H1 (cell line): ENCODE results near the gene GNG14. TPM values are rescaled to one million over a fixed set of nuclear protein-coding genes. Genes with fewer than 3 reads are reported as not detected.

Source experiments
- CTCF ChIA-PET: fragments of 300-600 bp; sonication (Branson Sonifier 250); formaldehyde crosslinking; loops from one replicate; lab custom pipeline; 2021; ENCODE audit not compliant: partially characterized antibody; lab: Charles Lee
- POLR2A ChIA-PET: fragments of 300-600 bp; sonication (Branson Sonifier 250); formaldehyde crosslinking; loops from one replicate; lab custom pipeline; 2021; ENCODE audit warnings: inconsistent platforms; ENCODE audit not compliant: partially characterized antibody; lab: Charles Lee
- DNase-seq, 2 experiments: peaks; one replicate each; pipeline versions ENCODE4 v3.0.0 to v3.0.0-alpha.2; 2010 to 2022; ENCODE audit warnings: low spot score in 2 of 2, low read depth in 1 of 2, mixed read lengths in 1 of 2
- FAIRE-seq: peaks from 2 replicates; lab custom pipeline; 2011; peaks lifted over from hg19 to GRCh38; lab: Jason Lieb, UNC
- H2AFZ ChIP-seq: 2 replicates; pipeline ENCODE4 v1.8.1; 2012; ENCODE audit warnings: low read length, inconsistent platforms
- H2AK5ac ChIP-seq: 2 replicates; pipeline ENCODE4 v1.6.1; 2013; ENCODE audit warnings: low read depth, low read length
- H2BK120ac ChIP-seq: replicated peaks from 2 replicates; pipeline ENCODE3; 2013; ENCODE audit warnings: low read depth, low read length, inconsistent platforms
- H2BK12ac ChIP-seq: 2 replicates; pipeline ENCODE4 v1.6.1; 2013; ENCODE audit warnings: low read depth, low read length
- H2BK15ac ChIP-seq: 2 replicates; pipeline ENCODE4 v1.6.1; 2013; ENCODE audit warnings: low read length
- H2BK20ac ChIP-seq: 2 replicates; pipeline ENCODE4 v1.6.1; 2013; ENCODE audit warnings: low read length
- H2BK5ac ChIP-seq: 2 replicates; pipeline ENCODE4 v1.6.1; 2013; ENCODE audit warnings: low read depth, low read length
- H3K14ac ChIP-seq: 2 replicates; pipeline ENCODE4 v1.6.1; 2013; ENCODE audit warnings: inconsistent platforms; ENCODE audit not compliant: insufficient read length
- H3K18ac ChIP-seq: 2 replicates; pipeline ENCODE4 v1.6.1; 2013; ENCODE audit warnings: low read length; ENCODE audit errors: extremely low read depth
- H3K23ac ChIP-seq: 2 replicates; pipeline ENCODE4 v1.6.1; 2013; ENCODE audit warnings: inconsistent platforms; ENCODE audit not compliant: insufficient read length
- H3K23me2 ChIP-seq: 2 replicates; pipeline ENCODE4 v1.6.1; 2013; ENCODE audit warnings: low read depth, low read length
- H3K27ac ChIP-seq: 2 replicates; pipeline ENCODE4 v1.6.1; 2011; ENCODE audit warnings: low read depth, low read length, inconsistent platforms
- H3K27me3 ChIP-seq, 4 experiments: replicated peaks in 1 of 4; 1 replicate in 1 of 4; 2 replicates in 3 of 4; pipeline versions ENCODE4 v1.6.1 to v1.8.1; 2011 to 2013; ENCODE audit warnings: low read length in 3 of 4, mild to moderate bottlenecking in 3 of 4, inconsistent platforms in 2 of 4, mixed read lengths in 2 of 4, moderate library complexity in 1 of 4; ENCODE audit not compliant: control insufficient read depth in 3 of 4, insufficient read depth in 3 of 4; ENCODE audit errors: extremely low read depth in 1 of 4
- H3K36me3 ChIP-seq, 4 experiments: 2 replicates each; pipeline versions ENCODE4 v1.6.1 to v1.8.1; 2011 to 2013; ENCODE audit warnings: mild to moderate bottlenecking in 4 of 4, low read length in 3 of 4, moderate library complexity in 2 of 4, control low read depth in 1 of 4, inconsistent platforms in 1 of 4; ENCODE audit not compliant: insufficient read depth in 4 of 4, control insufficient read depth in 2 of 4
- H3K4ac ChIP-seq: replicated peaks from 2 replicates; pipeline ENCODE3; 2013; ENCODE audit warnings: low read length, low read depth, mixed read lengths, inconsistent platforms; ENCODE audit not compliant: insufficient read length
- H3K4me1 ChIP-seq, 4 experiments: replicated peaks in 1 of 4; 1 replicate in 1 of 4; 2 replicates in 3 of 4; pipeline versions ENCODE4 v1.6.1 to v1.8.1; 2011 to 2013; ENCODE audit warnings: low read length in 3 of 4, inconsistent platforms in 2 of 4, mixed read lengths in 1 of 4; ENCODE audit not compliant: insufficient read depth in 4 of 4, control insufficient read depth in 3 of 4
- H3K4me2 ChIP-seq, 2 experiments: 2 replicates each; pipeline versions ENCODE4 v1.6.1 to v1.8.1; 2011 to 2013; ENCODE audit warnings: low read depth in 2 of 2, low read length in 2 of 2, control low read depth in 1 of 2, inconsistent platforms in 1 of 2, mild to moderate bottlenecking in 1 of 2; ENCODE audit not compliant: insufficient read depth in 1 of 2
- H3K4me3 ChIP-seq, 4 experiments: fragments of 200-600, 300-600 bp in 1 of 4; sonication (generic), shearing (Covaris generic), sonication (Bioruptor Twin) in 1 of 4; 2 replicates each; pipeline versions ENCODE4 v1.5.1 to v1.8.1; 2011 to 2016; ENCODE audit warnings: low read length in 4 of 4, low read depth in 3 of 4, control low read depth in 2 of 4, inconsistent platforms in 2 of 4, mild to moderate bottlenecking in 2 of 4, mixed read lengths in 1 of 4, moderate library complexity in 1 of 4; ENCODE audit not compliant: insufficient read depth in 2 of 4; ENCODE audit errors: extremely low read depth in 1 of 4
- H3K56ac ChIP-seq: replicated peaks from 2 replicates; pipeline ENCODE3; 2013; ENCODE audit warnings: low read depth, mild to moderate bottlenecking, mixed read lengths, low read length, inconsistent platforms; ENCODE audit not compliant: insufficient read length
- H3K79me1 ChIP-seq: 2 replicates; pipeline ENCODE4 v1.6.1; 2013; ENCODE audit warnings: low read depth, low read length, control low read depth
- H3K79me2 ChIP-seq, 2 experiments: 2 replicates each; pipeline versions ENCODE4 v1.6.1 to v1.8.1; 2012 to 2013; ENCODE audit warnings: low read length in 2 of 2, mild to moderate bottlenecking in 2 of 2, inconsistent platforms in 1 of 2; ENCODE audit not compliant: insufficient read depth in 2 of 2, control insufficient read depth in 1 of 2
- H3K9ac ChIP-seq, 4 experiments: replicated peaks in 1 of 4; 1 replicate in 1 of 4; 2 replicates in 3 of 4; pipeline versions ENCODE4 v1.6.1 to v1.8.1; 2011 to 2013; ENCODE audit warnings: low read depth in 3 of 4, low read length in 3 of 4, control low read depth in 2 of 4, mild to moderate bottlenecking in 2 of 4, moderate library complexity in 2 of 4, inconsistent platforms in 1 of 4; ENCODE audit errors: extremely low read depth in 1 of 4
- H3K9me3 ChIP-seq, 2 experiments: 2 replicates each; pipeline versions ENCODE4 v1.6.1 to v1.8.1; 2012 to 2013; ENCODE audit warnings: mild to moderate bottlenecking in 2 of 2, moderate library complexity in 2 of 2, control low read depth in 1 of 2, inconsistent platforms in 1 of 2, low read depth in 1 of 2, low read length in 1 of 2, mixed read lengths in 1 of 2; ENCODE audit not compliant: insufficient read depth in 2 of 2
- H4K20me1 ChIP-seq, 2 experiments: replicated peaks in 1 of 2; 2 replicates each; pipeline versions ENCODE3 to v1.8.1; 2011 to 2013; ENCODE audit warnings: inconsistent platforms in 2 of 2, low read length in 2 of 2, mild to moderate bottlenecking in 1 of 2; ENCODE audit not compliant: insufficient read depth in 2 of 2, control insufficient read depth in 1 of 2
- H4K5ac ChIP-seq: 2 replicates; pipeline ENCODE4 v1.6.1; 2013; ENCODE audit warnings: low read length, low read depth, mixed read lengths, inconsistent platforms; ENCODE audit not compliant: insufficient read length
- H4K8ac ChIP-seq: 2 replicates; pipeline ENCODE4 v1.8.0; 2013; ENCODE audit warnings: mild to moderate bottlenecking, moderate library complexity, low read length, inconsistent platforms; ENCODE audit not compliant: insufficient read depth; ENCODE audit errors: extremely low read depth
- H4K91ac ChIP-seq: replicated peaks from 2 replicates; pipeline ENCODE3; 2013; ENCODE audit warnings: low read length, mixed read lengths, inconsistent platforms; ENCODE audit not compliant: insufficient read length
- GABPA ChIP-seq: IDR thresholded peaks from 2 replicates; pipeline ENCODE4 v1.6.1; 2011; ENCODE audit warnings: mild to moderate bottlenecking, low read length, moderate library complexity, borderline replicate concordance; ENCODE audit not compliant: insufficient read depth
- HDAC6 ChIP-seq: IDR thresholded peaks from one replicate; pipeline ENCODE4 v1.7.1; 2012; ENCODE audit warnings: low read depth, mild to moderate bottlenecking, inconsistent platforms, low read length, moderate library complexity
- JUND ChIP-seq: IDR thresholded peaks from 2 replicates; pipeline ENCODE4 v1.6.1; 2011; ENCODE audit warnings: mild to moderate bottlenecking, improper control_type of control experiment, low read length
- WGBS, 2 experiments: shearing (Covaris generic) in 1 of 2; methylation state at CpG; one replicate each; pipeline versions ENCODE4 v1.1.6 to v1.1.7; 2013 to 2015; ENCODE audit warnings: low lambda C conversion rate in 2 of 2, mixed read lengths in 2 of 2, inconsistent platforms in 1 of 2, low coverage in 1 of 2, missing lambda C conversion rate in 1 of 2; ENCODE audit not compliant: insufficient replicate concordance in 2 of 2, insufficient coverage in 1 of 2, insufficient read length in 1 of 2; ENCODE audit errors: extremely low coverage in 1 of 2, missing lambda C conversion rate in 1 of 2; 5-methylcytosine and 5-hydroxymethylcytosine counted together
- polyA plus RNA-seq, 7 experiments: library from polyadenylated mRNA; depleted of rRNA in 3 of 7; stranded (reverse) in 5 of 7; unstranded in 2 of 7; fragments of >200 nt in 5 of 7; fragments of 200-250 nt in 2 of 7; gene quantifications; 1 replicate in 5 of 7; 2 replicates in 1 of 7; 4 replicates in 1 of 7; pipeline versions ENCODE4 v1.2.1 to v1.2.3, GENCODE V29; 2011 to 2013; ENCODE audit warnings: missing spikeins in 2 of 7, mixed read lengths in 2 of 7
- total RNA-seq: library from RNA; stranded (reverse); fragmentation: NEBNext Ultra II Directional; extraction: Animal tissue kit (Norgen Biotek cat#: 25700); gene quantifications from 2 replicates; pipeline ENCODE4 v1.2.1, GENCODE V29; 2021
- TF ChIP-seq, protein P1 (sequence below), 3 experiments: IDR thresholded peaks; 1 replicate in 2 of 3; 2 replicates in 1 of 3; pipeline versions ENCODE4 v1.5.1 to v1.6.1; 2011; ENCODE audit warnings: low read length in 3 of 3, mild to moderate bottlenecking in 3 of 3, inconsistent platforms in 2 of 3, low read depth in 1 of 3, moderate library complexity in 1 of 3; ENCODE audit not compliant: insufficient read depth in 1 of 3; ENCODE audit errors: control extremely low read depth in 1 of 3

GNG14 gene
- total and polyA plus RNA-seq, 2 of the 8 experiments (the other 6 are each of a cell fraction or from before 2014, with no cell fraction given) = not detected

DNA sequence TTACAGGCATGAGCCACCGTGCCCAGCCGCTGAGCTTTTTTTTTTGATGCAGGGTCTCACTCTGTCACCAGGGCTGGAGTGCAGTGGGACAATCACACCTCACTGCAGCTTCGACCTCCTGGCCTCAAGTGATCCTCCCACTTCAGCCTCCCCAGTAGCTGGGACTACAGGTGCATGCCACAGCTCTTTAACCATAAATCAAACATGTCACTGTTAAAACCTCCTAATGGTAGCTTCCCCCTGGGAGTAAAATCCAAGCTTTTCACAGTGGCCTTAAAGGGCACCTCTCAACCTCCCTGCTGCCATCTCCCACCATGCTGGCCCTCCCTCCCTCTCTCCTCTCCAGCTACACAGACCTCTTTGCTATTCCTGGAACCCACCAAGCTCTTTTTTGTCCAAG, 2.0 kb upstream of the GNG14 start:
- Histone ChIP-seq H3K23me2 (no peaks in the 10 kb centered on the region), H3K79me2 (no peaks in the 10 kb centered on the region), H3K79me1 (no peaks in the 10 kb centered on the region), H3K4me1 (peaks cover 0 to 3% (median 0%) of the 10 kb centered on the region in 4 experiments; a peak in 1 of 7 replicates), H3K27ac (no peak overlapping the region), H2AK5ac (no peak overlapping the region), H3K14ac (no peak overlapping the region), H3K36me3 (no peaks in the 10 kb centered on the region), H4K20me1 (peaks cover 0 to 4% of the 10 kb centered on the region in 2 experiments), H3K4me3 (no peak overlapping the region), H4K91ac (no peak overlapping the region), H3K4ac (no peak overlapping the region), H3K56ac (no peak overlapping the region), H4K5ac (no peak overlapping the region), H3K18ac (no peak overlapping the region), H2BK20ac (no peak overlapping the region), H2AFZ (no peak overlapping the region), H3K9me3 (no peaks in the 10 kb centered on the region), H3K23ac (no peak overlapping the region), H4K8ac (no peak overlapping the region), H3K4me2 (no peak overlapping the region), H2BK12ac (no peak overlapping the region), H2BK5ac (no peak overlapping the region), H2BK15ac (no peak overlapping the region), H3K9ac (no peak overlapping the region), H3K27me3 (no peaks in the 10 kb centered on the region), H2BK120ac (no peak overlapping the region)
- 85% methylated on average over 3 of the region's 3 CpGs; no CpG with 5 or more reads in 1 of the 2 experiments for WGBS, 2 experiments
- CTCF ChIA-PET = interaction anchor here (0.8 to 3.2 kb wide), 7 partner anchors 9 to 75 kb away, joined by 3 to 20 read pairs (median 4); no protein-coding TSS in a partner anchor
- FAIRE-seq (no peak), DNase-seq (no peak)
- POLR2A ChIA-PET = interaction anchor here (0.8 to 4.1 kb wide), 10 partner anchors 8 to 107 kb away, joined by 3 to 30 read pairs (median 4); partner anchors contain the start of genes FBXW9 and GET3
- no peak for TF ChIP-seq JUND
- TF ChIP-seq GABPA = no peak
- no peak for TF ChIP-seq HDAC6
- TF ChIP-seq, protein P1, sequence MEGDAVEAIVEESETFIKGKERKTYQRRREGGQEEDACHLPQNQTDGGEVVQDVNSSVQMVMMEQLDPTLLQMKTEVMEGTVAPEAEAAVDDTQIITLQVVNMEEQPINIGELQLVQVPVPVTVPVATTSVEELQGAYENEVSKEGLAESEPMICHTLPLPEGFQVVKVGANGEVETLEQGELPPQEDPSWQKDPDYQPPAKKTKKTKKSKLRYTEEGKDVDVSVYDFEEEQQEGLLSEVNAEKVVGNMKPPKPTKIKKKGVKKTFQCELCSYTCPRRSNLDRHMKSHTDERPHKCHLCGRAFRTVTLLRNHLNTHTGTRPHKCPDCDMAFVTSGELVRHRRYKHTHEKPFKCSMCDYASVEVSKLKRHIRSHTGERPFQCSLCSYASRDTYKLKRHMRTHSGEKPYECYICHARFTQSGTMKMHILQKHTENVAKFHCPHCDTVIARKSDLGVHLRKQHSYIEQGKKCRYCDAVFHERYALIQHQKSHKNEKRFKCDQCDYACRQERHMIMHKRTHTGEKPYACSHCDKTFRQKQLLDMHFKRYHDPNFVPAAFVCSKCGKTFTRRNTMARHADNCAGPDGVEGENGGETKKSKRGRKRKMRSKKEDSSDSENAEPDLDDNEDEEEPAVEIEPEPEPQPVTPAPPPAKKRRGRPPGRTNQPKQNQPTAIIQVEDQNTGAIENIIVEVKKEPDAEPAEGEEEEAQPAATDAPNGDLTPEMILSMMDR (IDR thresholded peaks at IDR 0.05; ENCODE audit: control extremely low read depth in 1 of 3, insufficient read depth in 1 of 3, low read depth in 1 of 3, low read length in 3 of 3) = no peak
